ENCODE data around the gene PHTF2.

The PHTF2 gene

GRCh38 chr7:77760809-77761453, 37.6 kb upstream of the PHTF2 start:
- TF ChIP-seq, protein P1, sequence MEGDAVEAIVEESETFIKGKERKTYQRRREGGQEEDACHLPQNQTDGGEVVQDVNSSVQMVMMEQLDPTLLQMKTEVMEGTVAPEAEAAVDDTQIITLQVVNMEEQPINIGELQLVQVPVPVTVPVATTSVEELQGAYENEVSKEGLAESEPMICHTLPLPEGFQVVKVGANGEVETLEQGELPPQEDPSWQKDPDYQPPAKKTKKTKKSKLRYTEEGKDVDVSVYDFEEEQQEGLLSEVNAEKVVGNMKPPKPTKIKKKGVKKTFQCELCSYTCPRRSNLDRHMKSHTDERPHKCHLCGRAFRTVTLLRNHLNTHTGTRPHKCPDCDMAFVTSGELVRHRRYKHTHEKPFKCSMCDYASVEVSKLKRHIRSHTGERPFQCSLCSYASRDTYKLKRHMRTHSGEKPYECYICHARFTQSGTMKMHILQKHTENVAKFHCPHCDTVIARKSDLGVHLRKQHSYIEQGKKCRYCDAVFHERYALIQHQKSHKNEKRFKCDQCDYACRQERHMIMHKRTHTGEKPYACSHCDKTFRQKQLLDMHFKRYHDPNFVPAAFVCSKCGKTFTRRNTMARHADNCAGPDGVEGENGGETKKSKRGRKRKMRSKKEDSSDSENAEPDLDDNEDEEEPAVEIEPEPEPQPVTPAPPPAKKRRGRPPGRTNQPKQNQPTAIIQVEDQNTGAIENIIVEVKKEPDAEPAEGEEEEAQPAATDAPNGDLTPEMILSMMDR (IDR thresholded peaks at IDR 0.05; ENCODE audit: insufficient read depth, low read length, poor library complexity, severe bottlenecking) = no peak
- no peak overlapping the region for H3K4me3 ChIP-seq (replicated peaks; ENCODE audit: low read depth, low read length)
- no peaks in the 10 kb centered on the region for H3K36me3 ChIP-seq (ENCODE audit: control insufficient read depth, insufficient read depth, low read length)
- H3K27me3 ChIP-seq (replicated peaks; ENCODE audit: control insufficient read depth, insufficient read depth, low read length) = no peaks in the 10 kb centered on the region
- DNase-seq (ENCODE audit: extremely low read depth, insufficient read length) = peak; percentile 24

DNA sequence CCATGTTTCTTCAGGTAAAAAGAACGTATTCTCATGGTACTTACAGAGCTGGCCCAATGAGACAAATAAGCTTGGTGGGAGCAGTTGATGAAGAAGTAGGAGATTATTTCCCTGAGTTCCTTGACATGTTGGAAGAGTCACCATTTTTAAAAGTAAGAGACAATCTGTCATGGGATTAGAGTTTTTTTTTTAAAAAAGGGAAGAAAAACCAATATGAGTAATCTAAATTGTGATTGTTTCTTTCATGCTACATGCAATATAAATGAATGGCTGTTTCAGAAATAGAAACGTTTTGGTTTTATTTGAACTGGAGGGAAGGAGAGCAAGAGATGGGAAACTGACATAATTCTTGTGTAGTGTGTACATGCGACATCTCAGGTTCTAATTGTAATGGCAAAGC, 33.1 kb upstream of the PHTF2 start:
- Histone ChIP-seq H3K4me3 (replicated peaks; ENCODE audit: low read depth, low read length) (no peak overlapping the region), H3K27me3 (replicated peaks; ENCODE audit: control insufficient read depth, insufficient read depth, low read length) (no peaks in the 10 kb centered on the region), H3K36me3 (ENCODE audit: control insufficient read depth, insufficient read depth, low read length) (peaks cover 3% of the 10 kb centered on the region; the same call in 1 of the 2 replicates)
- TF ChIP-seq, protein P1 (IDR thresholded peaks at IDR 0.05; ENCODE audit: insufficient read depth, low read length, poor library complexity, severe bottlenecking) = no peak
- no peak for DNase-seq (ENCODE audit: extremely low read depth, insufficient read length)

GRCh38 chr7:77765906-77766800, 32.4 kb upstream of the PHTF2 start:
- Histone ChIP-seq H3K36me3 (ENCODE audit: control insufficient read depth, insufficient read depth, low read length) (peaks cover 3% of the 10 kb centered on the region; the same call in 1 of the 2 replicates), H3K4me3 (replicated peaks; ENCODE audit: low read depth, low read length) (no peak overlapping the region), H3K27me3 (replicated peaks; ENCODE audit: control insufficient read depth, insufficient read depth, low read length) (no peaks in the 10 kb centered on the region)
- DNase-seq (ENCODE audit: extremely low read depth, insufficient read length) = no peak
- TF ChIP-seq, protein P1 (IDR thresholded peaks at IDR 0.05; ENCODE audit: insufficient read depth, low read length, poor library complexity, severe bottlenecking) = no peak

DNA sequence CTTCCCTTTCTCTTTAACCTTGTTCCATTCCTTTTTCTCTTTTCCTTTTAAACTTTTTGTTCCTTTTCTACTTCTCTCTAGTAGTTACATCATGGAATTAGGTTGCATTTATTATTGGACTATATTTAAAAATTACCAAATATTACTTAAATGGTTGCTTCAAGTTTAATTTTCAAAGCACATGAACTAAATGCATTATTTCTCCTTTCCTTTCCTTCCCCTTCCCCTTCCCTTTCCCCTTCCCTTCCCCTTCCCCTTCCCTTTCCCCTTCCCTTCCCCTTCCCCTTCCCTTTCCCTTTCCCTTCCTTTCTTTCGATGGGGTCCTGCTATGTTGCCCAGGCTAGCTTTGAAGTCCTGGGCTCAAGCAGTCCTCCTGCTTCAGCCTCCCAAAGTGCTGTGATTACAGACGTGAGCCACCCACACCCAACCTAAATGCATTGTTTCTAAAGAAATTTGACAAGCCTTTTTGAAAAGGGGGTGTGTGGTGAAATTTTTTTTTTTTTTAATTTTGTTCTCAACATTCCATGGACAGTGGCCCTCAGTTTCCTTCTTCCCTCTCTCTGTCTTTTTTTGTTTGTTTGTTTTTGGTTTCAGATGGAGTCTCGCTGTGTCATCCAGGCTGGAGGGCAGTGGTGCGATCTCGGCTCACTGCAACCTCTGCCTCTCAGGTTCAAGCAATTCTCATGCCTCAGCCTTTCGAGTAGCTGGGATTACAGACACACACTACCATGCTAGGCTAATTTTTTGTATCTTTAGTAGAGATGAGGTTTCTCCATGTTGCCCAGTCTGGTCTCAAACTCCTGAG, 31.6 kb upstream of the PHTF2 start:
- TF ChIP-seq, protein P1 (IDR thresholded peaks at IDR 0.05; ENCODE audit: insufficient read depth, low read length, poor library complexity, severe bottlenecking) = no peak
- Histone ChIP-seq H3K27me3 (replicated peaks; ENCODE audit: control insufficient read depth, insufficient read depth, low read length) (no peaks in the 10 kb centered on the region), H3K4me3 (replicated peaks; ENCODE audit: low read depth, low read length) (no peak overlapping the region), H3K36me3 (ENCODE audit: control insufficient read depth, insufficient read depth, low read length) (peaks cover 3% of the 10 kb centered on the region; the same call in 1 of the 2 replicates)
- no peak for DNase-seq (ENCODE audit: extremely low read depth, insufficient read length)

GRCh38 chr7:77770316-77770715, 28.3 kb upstream of the PHTF2 start:
- DNase-seq (ENCODE audit: extremely low read depth, insufficient read length) = no peak
- peaks cover 3% of the 10 kb centered on the region; the same call in 1 of the 2 replicates for H3K36me3 ChIP-seq (ENCODE audit: control insufficient read depth, insufficient read depth, low read length)
- no peak overlapping the region for H3K4me3 ChIP-seq (replicated peaks; ENCODE audit: low read depth, low read length)
- H3K27me3 ChIP-seq (replicated peaks; ENCODE audit: control insufficient read depth, insufficient read depth, low read length) = no peaks in the 10 kb centered on the region
- TF ChIP-seq, protein P1 (IDR thresholded peaks at IDR 0.05; ENCODE audit: insufficient read depth, low read length, poor library complexity, severe bottlenecking) = no peak
